Measurements from ENCODE around the gene ERVK3-1. TPM values are rescaled to one million over a fixed set of nuclear protein-coding genes. Genes with fewer than 3 reads are reported as not detected.
"Not testable (repeated sequence)": the region's sequence is repeated elsewhere in the genome, so short reads cannot be mapped to it uniquely, and the experiment has no call there.

Gene ERVK3-1
- total RNA-seq (64.3 and 92.4 TPM in 2 replicates), polyA plus RNA-seq (62.8 and 62.9 TPM in 2 replicates)

- H3K27ac ChIP-seq: peak within 1 kb of the TSS; percentile 78
- DNase-seq (ENCODE audit: low read depth in 1 of 2, low spot score in 1 of 2): peak; percentile 98 to 99
- peaks cover 12% of the 10 kb centered on the region for H3K36me3 ChIP-seq
- H3K27me3 ChIP-seq: no peaks in the 10 kb centered on the region
- H3K9me3 ChIP-seq (ENCODE audit: low read depth): no peaks in the 10 kb centered on the region
- H3K4me3 ChIP-seq: peak within 1 kb of the TSS; percentile 87
- no peak for TF ChIP-seq CTCF (IDR thresholded peaks at IDR 0.05; ENCODE audit: low read depth, low read length)
- H3K4me1 ChIP-seq (ENCODE audit: low read depth): no peaks in the 10 kb centered on the region
Observed at GRCh38 chr19:58305065-58305931, at the start of gene ERVK3-1. Gene ERVK3-1, plus strand, starts transcription at chr19:58305377. Its CDS starts 6,792 bp downstream, at chr19:58312169.

GRCh38 chr19:58258259-58258658, 46.9 kb upstream of the ERVK3-1 start:
- H3K4me3 ChIP-seq; H3K27ac ChIP-seq; H3K4me1 ChIP-seq (ENCODE audit: low read depth); H3K27me3 ChIP-seq; DNase-seq (ENCODE audit: low read depth in 1 of 2, low spot score in 1 of 2): not testable (repeated sequence)
- H3K36me3 ChIP-seq: peaks cover 44% of the 10 kb centered on the region
- H3K9me3 ChIP-seq (ENCODE audit: low read depth): peaks cover 19% of the 10 kb centered on the region

- peaks cover 26% of the 10 kb centered on the region for H3K9me3 ChIP-seq (ENCODE audit: low read depth)
- no peaks in the 10 kb centered on the region for H3K4me1 ChIP-seq (ENCODE audit: low read depth)
- no peaks in the 10 kb centered on the region for H3K27me3 ChIP-seq
- no peak overlapping the region for H3K4me3 ChIP-seq
- no peak overlapping the region for H3K27ac ChIP-seq
- no peak for DNase-seq (ENCODE audit: low read depth in 1 of 2, low spot score in 1 of 2)
- H3K36me3 ChIP-seq: peaks cover 31% of the 10 kb centered on the region
- no peak for TF ChIP-seq CTCF (IDR thresholded peaks at IDR 0.05; ENCODE audit: low read depth, low read length)
Observed at GRCh38 chr19:58261600-58261967, 43.6 kb upstream of the ERVK3-1 start.

GRCh38 chr19:58261968-58262921, 42.9 kb upstream of the ERVK3-1 start:
- Histone ChIP-seq H3K4me1 (ENCODE audit: low read depth) (no peaks in the 10 kb centered on the region), H3K9me3 (ENCODE audit: low read depth) (peaks cover 26% of the 10 kb centered on the region), H3K4me3 (no peak overlapping the region), H3K27me3 (no peaks in the 10 kb centered on the region), H3K36me3 (peaks cover 31% of the 10 kb centered on the region), H3K27ac (no peak overlapping the region)
- DNase-seq (ENCODE audit: low read depth in 1 of 2, low spot score in 1 of 2): no peak
- no peak for TF ChIP-seq CTCF (IDR thresholded peaks at IDR 0.05; ENCODE audit: low read depth, low read length)

GRCh38 chr19:58262922-58263296, 42.3 kb upstream of the ERVK3-1 start:
- Histone ChIP-seq H3K27me3 (no peaks in the 10 kb centered on the region), H3K36me3 (peaks cover 31% of the 10 kb centered on the region), H3K9me3 (ENCODE audit: low read depth) (peaks cover 26% of the 10 kb centered on the region), H3K27ac (no peak overlapping the region), H3K4me3 (no peak overlapping the region), H3K4me1 (ENCODE audit: low read depth) (no peaks in the 10 kb centered on the region)
- DNase-seq (ENCODE audit: low read depth in 1 of 2, low spot score in 1 of 2): no peak
- no peak for TF ChIP-seq CTCF (IDR thresholded peaks at IDR 0.05; ENCODE audit: low read depth, low read length)
